ENCODE data around the gene OSBPL5.
A peak's percentile ranks its signal among the peaks of the same experiment; 100 is the strongest.

The OSBPL5 gene

DNA sequence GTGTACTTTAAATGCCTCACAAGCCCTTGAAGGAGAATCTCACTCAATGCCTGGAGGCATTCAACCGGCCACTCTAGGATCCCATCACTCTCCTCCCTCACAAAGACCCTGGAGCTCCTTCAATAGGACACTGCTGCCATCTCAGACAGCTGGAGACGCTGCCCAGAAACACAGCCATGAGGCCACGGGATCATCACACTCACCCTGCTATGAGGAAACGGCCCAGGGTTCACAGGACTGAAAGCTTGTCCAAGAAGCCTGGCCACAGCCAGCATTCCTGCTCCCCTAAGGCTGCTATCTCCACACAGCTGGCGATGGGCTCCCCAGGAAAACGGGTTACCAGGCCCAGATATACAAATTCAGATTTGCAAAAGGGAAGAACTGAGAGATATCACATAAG, 121.1 kb downstream of the OSBPL5 start:
- H3K4me1 ChIP-seq (ENCODE audit: control insufficient read depth in 1 of 2, insufficient read depth in 2 of 2, low read length in 2 of 2), result peaks cover 13 to 14% of the 10 kb centered on the region in 2 experiments
- no peak overlapping the region for H4K91ac ChIP-seq (ENCODE audit: low read depth, low read length)
- H3K23ac ChIP-seq (ENCODE audit: low read length), result no peak overlapping the region
- H3K27ac ChIP-seq (ENCODE audit: low read depth, low read length), result no peak overlapping the region
- H3K4me3 ChIP-seq (ENCODE audit: low read depth, low read length), result no peak overlapping the region
- no peaks in the 10 kb centered on the region for H3K9me3 ChIP-seq (ENCODE audit: insufficient read depth, low read depth, low read length)
- no peaks in the 10 kb centered on the region for H3K79me1 ChIP-seq (ENCODE audit: low read length)
- H3K79me2 ChIP-seq (ENCODE audit: control insufficient read depth, insufficient read depth, low read length, poor library complexity), result no peaks in the 10 kb centered on the region
- WGBS (ENCODE audit: extremely low coverage, insufficient coverage, insufficient read length), result no CpG with 5 or more reads among the region's 6 CpGs
- H4K12ac ChIP-seq (ENCODE audit: low read depth, low read length), result no peak overlapping the region
- H3K14ac ChIP-seq (ENCODE audit: low read length), result no peak overlapping the region
- no peak for DNase-seq
- no peak overlapping the region for H4K8ac ChIP-seq (ENCODE audit: low read depth, low read length)
- no peak overlapping the region for H2AK5ac ChIP-seq (ENCODE audit: low read length)
- H2BK120ac ChIP-seq (ENCODE audit: insufficient read depth, low read length, poor library complexity), result no peak overlapping the region
- no peak overlapping the region for H3K9ac ChIP-seq (ENCODE audit: low read length)
- no peak overlapping the region for H2BK12ac ChIP-seq (ENCODE audit: low read length)
- no peaks in the 10 kb centered on the region for H3K27me3 ChIP-seq (ENCODE audit: insufficient read depth, low read length)
- H3K36me3 ChIP-seq (ENCODE audit: control insufficient read depth in 1 of 2, insufficient read depth in 2 of 2, low read length in 2 of 2), result peaks cover 54 to 58% of the 10 kb centered on the region in 2 experiments
- H2AFZ ChIP-seq (ENCODE audit: insufficient read depth, low read length, poor library complexity), result no peak overlapping the region
- no peak overlapping the region for H3K4me2 ChIP-seq (ENCODE audit: low read length)
- H2BK5ac ChIP-seq (ENCODE audit: low read depth, low read length, poor library complexity), result no peak overlapping the region
- no peak overlapping the region for H3K4ac ChIP-seq (ENCODE audit: low read depth, low read length)
- H3K18ac ChIP-seq (ENCODE audit: low read length), result no peak overlapping the region

DNA sequence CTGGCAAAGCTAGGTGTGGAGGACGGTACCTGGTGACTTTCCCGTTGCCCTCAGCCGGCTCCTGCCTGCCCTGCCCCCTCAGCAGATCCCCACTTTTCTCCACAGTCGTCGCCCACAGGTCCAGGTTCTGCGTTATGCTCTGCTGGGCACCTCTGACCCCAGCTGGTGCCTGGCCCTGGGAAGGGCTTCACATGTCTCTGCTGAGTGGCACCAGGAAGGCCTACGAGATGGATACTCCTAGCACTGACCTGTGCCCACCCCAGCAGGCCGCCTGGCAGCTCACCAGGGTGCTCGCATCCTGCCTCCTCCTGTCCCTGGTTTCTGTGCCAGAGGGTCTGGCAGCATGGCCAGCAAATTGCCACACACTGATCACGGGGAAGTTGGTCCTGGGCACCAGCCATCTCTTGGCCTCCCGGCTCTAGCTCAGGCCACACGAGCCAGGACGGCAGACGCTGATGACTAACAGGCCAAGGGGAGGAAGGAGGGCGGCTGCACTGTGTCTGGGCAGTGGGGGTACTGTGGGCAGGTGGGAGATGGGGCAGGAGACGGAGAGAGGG, 121.7 kb downstream of the OSBPL5 start:
- DNase-seq, result no peak
- no peak overlapping the region for H2BK120ac ChIP-seq (ENCODE audit: insufficient read depth, low read length, poor library complexity)
- peaks cover 56 to 61% of the 10 kb centered on the region in 2 experiments for H3K36me3 ChIP-seq (ENCODE audit: control insufficient read depth in 1 of 2, insufficient read depth in 2 of 2, low read length in 2 of 2)
- peak overlapping the region; percentile 16 for H3K4ac ChIP-seq (ENCODE audit: low read depth, low read length)
- H2AFZ ChIP-seq (ENCODE audit: insufficient read depth, low read length, poor library complexity), result no peak overlapping the region
- no peak overlapping the region for H4K91ac ChIP-seq (ENCODE audit: low read depth, low read length)
- no peak overlapping the region for H2BK12ac ChIP-seq (ENCODE audit: low read length)
- no peaks in the 10 kb centered on the region for H3K79me1 ChIP-seq (ENCODE audit: low read length)
- H3K4me1 ChIP-seq (ENCODE audit: control insufficient read depth in 1 of 2, insufficient read depth in 2 of 2, low read length in 2 of 2), result peaks cover 13 to 14% of the 10 kb centered on the region in 2 experiments
- H3K23ac ChIP-seq (ENCODE audit: low read length), result no peak overlapping the region
- no peak overlapping the region for H2BK5ac ChIP-seq (ENCODE audit: low read depth, low read length, poor library complexity)
- H3K9ac ChIP-seq (ENCODE audit: low read length), result no peak overlapping the region
- H3K18ac ChIP-seq (ENCODE audit: low read length), result peak overlapping the region; percentile 37
- H2AK5ac ChIP-seq (ENCODE audit: low read length), result no peak overlapping the region
- H3K27ac ChIP-seq (ENCODE audit: low read depth, low read length), result no peak overlapping the region
- no peak overlapping the region for H4K12ac ChIP-seq (ENCODE audit: low read depth, low read length)
- H3K4me2 ChIP-seq (ENCODE audit: low read length), result no peak overlapping the region
- no peaks in the 10 kb centered on the region for H3K79me2 ChIP-seq (ENCODE audit: control insufficient read depth, insufficient read depth, low read length, poor library complexity)
- H3K27me3 ChIP-seq (ENCODE audit: insufficient read depth, low read length), result no peaks in the 10 kb centered on the region
- no peaks in the 10 kb centered on the region for H3K9me3 ChIP-seq (ENCODE audit: insufficient read depth, low read depth, low read length)
- H3K4me3 ChIP-seq (ENCODE audit: low read depth, low read length), result no peak overlapping the region
- no peak overlapping the region for H4K8ac ChIP-seq (ENCODE audit: low read depth, low read length)
- peak overlapping the region; percentile 10 for H3K14ac ChIP-seq (ENCODE audit: low read length)
- no CpG with 5 or more reads among the region's 16 CpGs for WGBS (ENCODE audit: extremely low coverage, insufficient coverage, insufficient read length)

DNA sequence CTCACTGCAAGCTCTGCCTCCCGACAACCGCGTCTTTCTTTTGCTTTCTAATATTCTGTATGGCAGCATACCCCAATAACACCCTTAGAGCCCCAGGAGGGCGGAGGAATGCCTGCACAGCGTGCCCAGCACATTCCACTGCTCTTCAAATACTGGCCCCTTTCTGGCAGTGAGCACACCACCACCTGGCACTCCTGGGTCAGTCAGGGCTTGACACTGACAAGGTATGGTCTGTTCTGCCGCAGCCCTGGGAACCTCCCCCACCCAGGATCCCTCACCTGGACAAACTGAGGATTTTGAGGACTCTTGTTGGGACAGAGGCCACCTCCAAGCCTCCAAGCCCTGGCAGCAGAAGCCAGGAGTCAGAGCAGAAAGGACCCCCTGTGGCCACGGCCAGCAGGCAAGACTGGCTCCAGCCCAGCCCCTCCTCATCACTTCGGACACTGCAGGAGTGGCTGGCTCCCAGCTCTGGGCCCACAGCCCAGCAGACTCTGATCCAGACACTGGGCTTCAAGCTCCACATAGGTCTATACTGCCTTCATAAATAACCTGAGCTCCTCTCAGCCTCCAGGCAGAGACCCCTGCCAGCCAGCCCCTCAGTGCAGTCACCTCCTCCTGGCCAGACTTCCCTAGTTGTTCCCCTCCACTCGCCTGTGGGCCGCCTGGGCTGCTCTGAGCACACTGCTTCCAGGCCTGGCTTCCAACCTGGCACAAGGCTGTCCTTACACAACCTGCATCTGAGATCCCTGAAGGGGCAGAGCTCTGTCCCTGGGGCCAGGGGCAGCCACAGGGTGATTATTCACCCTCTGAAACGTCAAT, 122.4 kb downstream of the OSBPL5 start:
- H3K4ac ChIP-seq (ENCODE audit: low read depth, low read length), result peak overlapping the region; percentile 10
- WGBS (ENCODE audit: extremely low coverage, insufficient coverage, insufficient read length), result no CpG with 5 or more reads among the region's 11 CpGs

DNA sequence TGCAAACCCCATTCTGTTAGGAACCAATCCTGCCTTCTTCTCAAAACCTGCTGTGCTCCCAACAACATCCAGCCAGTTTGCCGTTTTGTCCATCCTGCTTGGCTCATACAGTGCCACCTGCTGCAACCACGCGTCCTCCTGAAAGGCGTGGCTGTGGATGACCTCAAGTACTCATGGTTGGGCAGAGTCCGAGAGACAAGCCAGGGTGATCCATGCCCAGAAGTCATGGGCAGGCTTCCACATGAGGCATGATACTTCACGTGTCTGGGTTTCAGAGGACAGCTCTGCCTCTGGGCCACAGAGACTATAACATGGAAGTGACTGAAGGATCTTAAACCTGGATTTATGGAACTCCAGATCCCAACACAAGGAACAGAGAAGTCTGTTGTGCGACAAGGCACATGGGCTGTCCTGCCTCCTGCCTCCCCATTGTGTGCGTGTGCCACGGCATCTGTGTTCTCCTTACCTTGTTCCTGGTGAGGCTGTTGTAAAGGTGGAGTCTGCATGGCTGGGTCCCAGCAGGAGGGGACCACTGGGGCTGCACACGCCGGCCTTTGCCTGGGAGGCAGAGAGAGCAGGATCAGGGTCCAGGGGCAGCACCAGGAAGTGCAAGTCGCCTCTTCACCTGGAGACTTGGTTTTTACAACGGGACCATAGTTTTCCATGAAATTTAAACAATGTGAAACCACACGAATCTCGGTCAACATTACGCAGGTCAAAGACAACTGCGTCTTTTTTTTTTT, 123.2 kb downstream of the OSBPL5 start:
- no peak overlapping the region for H3K4ac ChIP-seq (ENCODE audit: low read depth, low read length)
- H2AFZ ChIP-seq (ENCODE audit: insufficient read depth, low read length, poor library complexity), result no peak overlapping the region
- no peak overlapping the region for H2BK5ac ChIP-seq (ENCODE audit: low read depth, low read length, poor library complexity)
- H2BK120ac ChIP-seq (ENCODE audit: insufficient read depth, low read length, poor library complexity), result no peak overlapping the region
- peaks cover 13 to 14% of the 10 kb centered on the region in 2 experiments for H3K4me1 ChIP-seq (ENCODE audit: control insufficient read depth in 1 of 2, insufficient read depth in 2 of 2, low read length in 2 of 2)
- no CpG with 5 or more reads among the region's 17 CpGs for WGBS (ENCODE audit: extremely low coverage, insufficient coverage, insufficient read length)
- peak overlapping the region; percentile 13 for H3K18ac ChIP-seq (ENCODE audit: low read length)
- no peaks in the 10 kb centered on the region for H3K9me3 ChIP-seq (ENCODE audit: insufficient read depth, low read depth, low read length)
- H3K23ac ChIP-seq (ENCODE audit: low read length), result no peak overlapping the region
- peaks cover 63 to 66% of the 10 kb centered on the region in 2 experiments for H3K36me3 ChIP-seq (ENCODE audit: control insufficient read depth in 1 of 2, insufficient read depth in 2 of 2, low read length in 2 of 2)
- no peak overlapping the region for H4K8ac ChIP-seq (ENCODE audit: low read depth, low read length)
- no peaks in the 10 kb centered on the region for H3K27me3 ChIP-seq (ENCODE audit: insufficient read depth, low read length)
- no peak overlapping the region for H4K91ac ChIP-seq (ENCODE audit: low read depth, low read length)
- no peak overlapping the region for H3K27ac ChIP-seq (ENCODE audit: low read depth, low read length)
- H3K79me2 ChIP-seq (ENCODE audit: control insufficient read depth, insufficient read depth, low read length, poor library complexity), result no peaks in the 10 kb centered on the region
- H4K12ac ChIP-seq (ENCODE audit: low read depth, low read length), result no peak overlapping the region
- H2BK12ac ChIP-seq (ENCODE audit: low read length), result no peak overlapping the region
- H2AK5ac ChIP-seq (ENCODE audit: low read length), result no peak overlapping the region
- H3K79me1 ChIP-seq (ENCODE audit: low read length), result no peaks in the 10 kb centered on the region
- H3K4me3 ChIP-seq (ENCODE audit: low read depth, low read length), result no peak overlapping the region
- no peak overlapping the region for H3K4me2 ChIP-seq (ENCODE audit: low read length)
- DNase-seq, result no peak
- no peak overlapping the region for H3K9ac ChIP-seq (ENCODE audit: low read length)
- H3K14ac ChIP-seq (ENCODE audit: low read length), result no peak overlapping the region

More for the DNA sequence above, 122.4 kb downstream of the OSBPL5 start:
- H3K14ac ChIP-seq (ENCODE audit: low read length), result peak overlapping the region; percentile 10
- H3K4me3 ChIP-seq (ENCODE audit: low read depth, low read length), result no peak overlapping the region
- H2BK120ac ChIP-seq (ENCODE audit: insufficient read depth, low read length, poor library complexity), result no peak overlapping the region
- peaks cover 13 to 14% of the 10 kb centered on the region in 2 experiments for H3K4me1 ChIP-seq (ENCODE audit: control insufficient read depth in 1 of 2, insufficient read depth in 2 of 2, low read length in 2 of 2)
- H3K23ac ChIP-seq (ENCODE audit: low read length), result no peak overlapping the region
- H2BK12ac ChIP-seq (ENCODE audit: low read length), result no peak overlapping the region
- H3K27ac ChIP-seq (ENCODE audit: low read depth, low read length), result no peak overlapping the region
- H3K4me2 ChIP-seq (ENCODE audit: low read length), result no peak overlapping the region
- DNase-seq, result no peak
- no peak overlapping the region for H2AFZ ChIP-seq (ENCODE audit: insufficient read depth, low read length, poor library complexity)
- no peaks in the 10 kb centered on the region for H3K27me3 ChIP-seq (ENCODE audit: insufficient read depth, low read length)
- no peak overlapping the region for H3K9ac ChIP-seq (ENCODE audit: low read length)
- H2AK5ac ChIP-seq (ENCODE audit: low read length), result no peak overlapping the region
- peaks cover 60 to 64% of the 10 kb centered on the region in 2 experiments for H3K36me3 ChIP-seq (ENCODE audit: control insufficient read depth in 1 of 2, insufficient read depth in 2 of 2, low read length in 2 of 2)
- peak overlapping the region; percentile 37 for H3K18ac ChIP-seq (ENCODE audit: low read length)
- no peaks in the 10 kb centered on the region for H3K9me3 ChIP-seq (ENCODE audit: insufficient read depth, low read depth, low read length)
- H2BK5ac ChIP-seq (ENCODE audit: low read depth, low read length, poor library complexity), result no peak overlapping the region
- H3K79me1 ChIP-seq (ENCODE audit: low read length), result no peaks in the 10 kb centered on the region
- H4K12ac ChIP-seq (ENCODE audit: low read depth, low read length), result no peak overlapping the region
- no peaks in the 10 kb centered on the region for H3K79me2 ChIP-seq (ENCODE audit: control insufficient read depth, insufficient read depth, low read length, poor library complexity)
- H4K91ac ChIP-seq (ENCODE audit: low read depth, low read length), result no peak overlapping the region
- H4K8ac ChIP-seq (ENCODE audit: low read depth, low read length), result no peak overlapping the region
